IMR-90 (cell line): ENCODE measurements around the gene CXADR. TPM values are rescaled to one million over a fixed set of nuclear protein-coding genes. Genes with fewer than 3 reads are reported as not detected.

Source experiments
- ATAC-seq: fragments of 200-7000 bp; cut with Tn5 transposase; 2 replicates; pipeline ENCODE4 v1.9.1; 2020; ENCODE audit warnings: low read depth, mild to moderate bottlenecking, moderate library complexity
- BruUV-seq: library from RNA; stranded (reverse); fragments of 400-500 nt; replicated peaks from 2 replicates; lab custom pipeline; 2021; lab: Mats Ljungman, UMichigan
- CTCF ChIA-PET: fragments of 300-600 bp; formaldehyde crosslinking; extraction: SDS; loops from one replicate; lab custom pipeline; 2021; ENCODE audit warnings: antibody characterized with exemption; lab: Yijun Ruan, JAX
- POLR2A ChIA-PET: fragments of 300-600 bp; sonication (Branson Sonifier 250); formaldehyde crosslinking; loops from one replicate; lab custom pipeline; 2022; ENCODE audit warnings: antibody characterized with exemption; ENCODE audit not compliant: unreplicated experiment; lab: Charles Lee
- DNase-seq: peaks from one replicate; pipeline ENCODE4 v3.0.0; 2013
- H2AFZ ChIP-seq: replicated peaks from 2 replicates; pipeline ENCODE3; 2013; ENCODE audit warnings: low read length, mild to moderate bottlenecking; ENCODE audit not compliant: poor library complexity
- H2AK5ac ChIP-seq: 2 replicates; pipeline ENCODE4 v1.6.1; 2013; ENCODE audit warnings: low read depth, low read length, inconsistent platforms
- H2AK9ac ChIP-seq: replicated peaks from 2 replicates; pipeline ENCODE3; 2013; ENCODE audit warnings: mild to moderate bottlenecking, low read depth, low read length, moderate library complexity; ENCODE audit not compliant: poor library complexity
- H2BK120ac ChIP-seq: 2 replicates; pipeline ENCODE4 v1.6.1; 2013; ENCODE audit warnings: low read depth, low read length, inconsistent platforms
- H2BK15ac ChIP-seq: 3 replicates; pipeline ENCODE4 v1.6.1; 2013; ENCODE audit warnings: low read depth, low read length, inconsistent platforms
- H2BK20ac ChIP-seq: 2 replicates; pipeline ENCODE4 v1.6.1; 2013; ENCODE audit warnings: low read depth, mild to moderate bottlenecking, inconsistent platforms, low read length, moderate library complexity
- H2BK5ac ChIP-seq: 2 replicates; pipeline ENCODE4 v1.6.1; 2013; ENCODE audit warnings: mild to moderate bottlenecking, low read depth, low read length, inconsistent platforms; ENCODE audit not compliant: poor library complexity, severe bottlenecking
- H3K14ac ChIP-seq: replicated peaks from 2 replicates; pipeline ENCODE4 v1.6.1; 2013; ENCODE audit warnings: low read depth, low read length, inconsistent platforms
- H3K18ac ChIP-seq: 2 replicates; pipeline ENCODE4 v1.6.1; 2013; ENCODE audit warnings: low read depth, low read length, control low read depth
- H3K23ac ChIP-seq: 2 replicates; pipeline ENCODE4 v1.6.1; 2013; ENCODE audit warnings: low read depth, low read length, inconsistent platforms
- H3K27ac ChIP-seq: 2 replicates; pipeline ENCODE4 v1.5.1; 2013; ENCODE audit warnings: mild to moderate bottlenecking, control low read depth, low read length; ENCODE audit not compliant: insufficient read depth
- H3K27me3 ChIP-seq: 2 replicates; pipeline ENCODE4 v1.6.1; 2013; ENCODE audit warnings: low read length; ENCODE audit not compliant: control insufficient read depth, insufficient read depth
- H3K36me3 ChIP-seq: 2 replicates; pipeline ENCODE4 v1.6.1; 2013; ENCODE audit warnings: low read length, mixed read lengths; ENCODE audit not compliant: control insufficient read depth, insufficient read depth
- H3K4ac ChIP-seq: 2 replicates; pipeline ENCODE4 v1.6.1; 2013; ENCODE audit warnings: low read depth, low read length, inconsistent platforms
- H3K4me1 ChIP-seq: 2 replicates; pipeline ENCODE4 v1.6.1; 2013; ENCODE audit warnings: low read length, mixed read lengths; ENCODE audit not compliant: control insufficient read depth, insufficient read depth
- H3K4me2 ChIP-seq: 2 replicates; pipeline ENCODE4 v1.6.1; 2013; ENCODE audit warnings: low read depth, mild to moderate bottlenecking, control low read depth, low read length, moderate library complexity
- H3K4me3 ChIP-seq: 2 replicates; pipeline ENCODE4 v1.5.1; 2013; ENCODE audit warnings: low read depth, mild to moderate bottlenecking, control low read depth, low read length, moderate library complexity; ENCODE audit not compliant: insufficient read depth
- H3K56ac ChIP-seq: 2 replicates; pipeline ENCODE4 v1.6.1; 2013; ENCODE audit warnings: low read length, inconsistent platforms; ENCODE audit not compliant: insufficient read depth; ENCODE audit errors: extremely low read depth
- H3K79me1 ChIP-seq, 2 experiments: 2 replicates each; pipeline ENCODE4 v1.6.1; 2013; ENCODE audit warnings: low read length in 2 of 2, inconsistent platforms in 1 of 2, low read depth in 1 of 2
- H3K9ac ChIP-seq: 2 replicates; pipeline ENCODE4 v1.6.1; 2013; ENCODE audit warnings: low read depth, low read length, control low read depth
- H3K9me1 ChIP-seq: 2 replicates; pipeline ENCODE4 v1.6.1; 2013; ENCODE audit warnings: low read length, inconsistent platforms; ENCODE audit not compliant: insufficient read depth
- H3K9me3 ChIP-seq: 2 replicates; pipeline ENCODE4 v1.6.1; 2013; ENCODE audit warnings: low read length; ENCODE audit not compliant: control insufficient read depth, insufficient read depth
- H4K20me1 ChIP-seq: 2 replicates; pipeline ENCODE4 v1.6.1; 2013; ENCODE audit warnings: low read length, inconsistent platforms; ENCODE audit not compliant: insufficient read depth
- H4K5ac ChIP-seq: 2 replicates; pipeline ENCODE4 v1.6.1; 2013; ENCODE audit warnings: mild to moderate bottlenecking, low read depth, low read length, control low read depth
- H4K8ac ChIP-seq, 2 experiments: 2 replicates each; pipeline ENCODE4 v1.6.1; 2013; ENCODE audit warnings: low read depth in 2 of 2, low read length in 2 of 2, control low read depth in 1 of 2, inconsistent platforms in 1 of 2
- H4K91ac ChIP-seq: 2 replicates; pipeline ENCODE4 v1.6.1; 2013; ENCODE audit warnings: low read depth, low read length, inconsistent platforms; ENCODE audit not compliant: insufficient read depth
- CEBPB ChIP-seq: IDR thresholded peaks from 2 replicates; pipeline ENCODE4 v1.6.1; 2012; ENCODE audit warnings: low read depth, low read length, improper control_type of control experiment
- MAZ ChIP-seq: IDR thresholded peaks from 2 replicates; pipeline ENCODE4 v1.6.1; 2012; ENCODE audit warnings: low read depth, mild to moderate bottlenecking, low read length, improper control_type of control experiment, moderate library complexity, borderline replicate concordance
- MXI1 ChIP-seq: IDR thresholded peaks from 2 replicates; pipeline ENCODE4 v1.6.1; 2012; ENCODE audit warnings: low read depth, mild to moderate bottlenecking, low read length, moderate library complexity, borderline replicate concordance
- NFE2L2 ChIP-seq: fragments of 150-350 bp; IDR thresholded peaks from 2 replicates; pipeline ENCODE4 v1.6.1; 2016; ENCODE audit warnings: low read depth, mild to moderate bottlenecking, low read length
- POLR2A ChIP-seq: IDR thresholded peaks from 2 replicates; pipeline ENCODE4 v1.6.1; 2012; ENCODE audit warnings: mild to moderate bottlenecking, low read depth, low read length
- RAD21 ChIP-seq: IDR thresholded peaks from 2 replicates; pipeline ENCODE4 v1.6.1; 2012; ENCODE audit warnings: low read length, improper control_type of control experiment
- RFX5 ChIP-seq: IDR thresholded peaks from 2 replicates; pipeline ENCODE4 v1.8.0; 2012; ENCODE audit warnings: low read depth, mild to moderate bottlenecking, low read length, moderate library complexity
- SMC3 ChIP-seq: fragments of 150-350 bp; IDR thresholded peaks from 2 replicates; pipeline ENCODE4 v1.6.1; 2016; ENCODE audit warnings: low read depth, mild to moderate bottlenecking, antibody characterized with exemption, low read length, moderate library complexity
- WGBS, 2 experiments: methylation state at CpG; one replicate each; pipeline versions ENCODE4 v1.1.5 to v1.1.7; 2013; ENCODE audit warnings: missing lambda C conversion rate in 2 of 2; ENCODE audit not compliant: insufficient read length in 1 of 2; ENCODE audit errors: extremely low coverage in 2 of 2; 5-methylcytosine and 5-hydroxymethylcytosine counted together
- dilution Hi-C: fragments of 300-500 bp; cut with HindIII; formaldehyde crosslinking; loops from one replicate; pipeline ENCODE4 v1.14.3; 2018; ENCODE audit warnings: low sequenced_read_pairs; ENCODE audit not compliant: unreplicated experiment
- in situ Hi-C: fragments of 300-500 bp; cut with MboI; formaldehyde crosslinking; loops from 3 replicates; pipeline ENCODE4 v1.14.3; 2019; ENCODE audit warnings: low sequenced_read_pairs, inconsistent platforms, mixed read lengths
- intact Hi-C: fragments of 100-400 bp; cut with micrococcal nuclease; formaldehyde crosslinking; loops from 2 replicates; pipeline ENCODE4 v1.10.0; 2022
- polyA plus RNA-seq, 3 experiments: library from polyadenylated mRNA; depleted of rRNA; stranded (reverse); fragments of >200 nt; gene quantifications; 2 replicates each; pipeline ENCODE4 v1.2.3, GENCODE V29; 2012; ENCODE audit warnings: low replicate concordance in 1 of 3
- total RNA-seq: library from RNA; depleted of rRNA; stranded (reverse); fragments of >200 nt; gene quantifications from 2 replicates; pipeline ENCODE4 v1.2.3, GENCODE V29; 2012
- TF ChIP-seq, protein P1 (sequence below): fragments of 150-350 bp; IDR thresholded peaks from 2 replicates; pipeline ENCODE4 v1.6.1; 2017; ENCODE audit warnings: mild to moderate bottlenecking, antibody characterized with exemption, low read length, low read depth

Gene CXADR
- total and polyA plus RNA-seq, 2 of the 4 experiments (the other 2 are of a cell fraction): 0.21 to 1.1 TPM

DNA sequence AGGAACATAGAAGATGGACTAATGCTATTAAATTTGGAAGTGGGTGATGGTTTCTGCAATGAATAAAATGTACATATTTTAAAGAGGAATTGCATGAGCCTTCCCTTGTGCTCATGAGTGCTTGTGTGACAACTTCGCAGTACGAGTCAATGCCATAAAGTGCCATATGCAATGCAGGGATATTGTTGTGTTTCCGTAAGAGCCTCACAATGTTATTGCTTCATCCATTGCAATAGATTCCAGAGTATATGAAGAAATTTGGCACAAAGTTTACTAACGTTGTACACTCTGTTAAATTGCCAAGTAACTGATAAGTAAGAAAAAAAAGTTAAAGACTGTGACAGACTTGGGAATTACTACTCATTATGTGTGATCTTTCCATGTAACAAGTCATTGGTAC lies 77.6 kb downstream of the CXADR start:
- no peak overlapping the region for H3K18ac ChIP-seq
- H2BK20ac ChIP-seq: no peak overlapping the region
- no peaks in the 10 kb centered on the region for H3K27me3 ChIP-seq
- no peak overlapping the region for H4K8ac ChIP-seq
- no peak overlapping the region for H3K23ac ChIP-seq
- H3K4me1 ChIP-seq: no peaks in the 10 kb centered on the region
- peaks cover 2% of the 10 kb centered on the region; the same call in 1 of the 2 replicates for H3K36me3 ChIP-seq
- POLR2A ChIA-PET: no interaction called here
- CTCF ChIA-PET: no interaction called here
- H3K4me2 ChIP-seq: no peak overlapping the region
- H2BK120ac ChIP-seq: no peak overlapping the region
- no peak overlapping the region for H3K14ac ChIP-seq
- WGBS, 2 experiments: no CpG with 5 or more reads among the region's 4 CpGs
- TF ChIP-seq POLR2A (no peak), NFE2L2 (no peak), CEBPB (peak; percentile 86), MXI1 (no peak), RAD21 (no peak), SMC3 (no peak), RFX5 (no peak), MAZ (no peak)
- TF ChIP-seq, protein P1, sequence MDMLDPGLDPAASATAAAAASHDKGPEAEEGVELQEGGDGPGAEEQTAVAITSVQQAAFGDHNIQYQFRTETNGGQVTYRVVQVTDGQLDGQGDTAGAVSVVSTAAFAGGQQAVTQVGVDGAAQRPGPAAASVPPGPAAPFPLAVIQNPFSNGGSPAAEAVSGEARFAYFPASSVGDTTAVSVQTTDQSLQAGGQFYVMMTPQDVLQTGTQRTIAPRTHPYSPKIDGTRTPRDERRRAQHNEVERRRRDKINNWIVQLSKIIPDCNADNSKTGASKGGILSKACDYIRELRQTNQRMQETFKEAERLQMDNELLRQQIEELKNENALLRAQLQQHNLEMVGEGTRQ: no peak
- no peak overlapping the region for H3K27ac ChIP-seq
- no peak overlapping the region for H3K56ac ChIP-seq
- H2AK9ac ChIP-seq: no peak overlapping the region
- BruUV-seq: no TSS peak
- no peak overlapping the region for H2BK15ac ChIP-seq
- dilution Hi-C loops (no loop called here), intact Hi-C loops (no loop called here), in situ Hi-C loops (no loop called here)
- no peak overlapping the region for H3K9ac ChIP-seq
- ATAC-seq: 0 out of 2 replicates have a peak, but pooled peaks have one; percentile 11
- no peak overlapping the region for H2AFZ ChIP-seq
- H4K5ac ChIP-seq: no peak overlapping the region
- no peak overlapping the region for H3K4ac ChIP-seq
- H3K9me1 ChIP-seq: no peaks in the 10 kb centered on the region
- H2AK5ac ChIP-seq: no peak overlapping the region
- peak; percentile 54 for DNase-seq
- no peak overlapping the region for H2BK5ac ChIP-seq
- no peak overlapping the region for H3K4me3 ChIP-seq
- no peaks in the 10 kb centered on the region for H3K79me1 ChIP-seq
- H4K91ac ChIP-seq: no peak overlapping the region
- no peaks in the 10 kb centered on the region for H3K9me3 ChIP-seq
- H4K20me1 ChIP-seq: no peaks in the 10 kb centered on the region
